Sigmoid colon (tissue), 7 donors: ENCODE data around the gene ENTPD2. TPM values are rescaled to one million over a fixed set of nuclear protein-coding genes. Genes with fewer than 3 reads are reported as not detected.

Experiments used
- DNase-seq: peaks from one replicate; pipeline ENCODE4 v3.0.0-alpha.2; 2019
- H3K27ac ChIP-seq, 4 donors: fragments of 200-600 bp; sonication (generic); one replicate each; pipeline ENCODE4 v1.5.1; 2016 to 2019; ENCODE audit warnings: mild to moderate bottlenecking in 1 of 4
- H3K27me3 ChIP-seq, 3 donors: fragments of 200-600 bp; sonication (generic); one replicate each; pipeline ENCODE4 v1.5.1; 2019; ENCODE audit warnings: mild to moderate bottlenecking in 1 of 3
- H3K36me3 ChIP-seq, 4 donors: fragments of 200-600 bp; sonication (generic); one replicate each; pipeline ENCODE4 v1.5.1; 2016 to 2019
- H3K4me1 ChIP-seq, 4 donors: fragments of 200-600 bp; sonication (generic); one replicate each; pipeline ENCODE4 v1.5.1; 2017 to 2019
- H3K4me3 ChIP-seq, 4 donors: fragments of 200-600 bp; sonication (generic); one replicate each; pipeline ENCODE4 v1.5.1; 2017 to 2019; ENCODE audit warnings: mild to moderate bottlenecking in 2 of 4, moderate library complexity in 1 of 4
- H3K9me3 ChIP-seq, 4 donors: fragments of 200-600 bp in 3 of 4; sonication (generic) in 3 of 4; one replicate each; pipeline versions ENCODE4 v1.5.1 to v1.6.1; 2013 to 2019
- EP300 ChIP-seq, 4 donors: sonication (generic); formaldehyde crosslinking; IDR thresholded peaks; one replicate each; pipeline ENCODE4 v1.6.1; 2017; ENCODE audit warnings: antibody characterized with exemption in 4 of 4
- POLR2A ChIP-seq, 2 donors: fragments of 450-650 bp; IDR thresholded peaks; one replicate each; pipeline ENCODE4 v1.6.1; 2016; ENCODE audit warnings: antibody characterized with exemption in 2 of 2, mild to moderate bottlenecking in 2 of 2, moderate library complexity in 2 of 2
- POLR2AphosphoS5 ChIP-seq, 4 donors: sonication (generic); formaldehyde crosslinking; IDR thresholded peaks; one replicate each; pipeline ENCODE4 v1.6.1; 2017; ENCODE audit warnings: antibody characterized with exemption in 4 of 4
- WGBS, 2 donors: extraction: QIAGEN DNeasy Blood & Tissue Kit; methylation state at CpG; one replicate each; pipeline ENCODE4 v1.1.7; 2013; 5-methylcytosine and 5-hydroxymethylcytosine counted together
- intact Hi-C: fragments of 100-400 bp; cut with DNase I; formaldehyde crosslinking; loops from one replicate; pipeline ENCODE4 v1.15.1; 2023
- polyA plus RNA-seq, 3 donors: library from polyadenylated mRNA; stranded (reverse); fragments of 200-250 nt; gene quantifications; one replicate each; pipeline ENCODE4 v1.2.3, GENCODE V29; 2013
- total RNA-seq, 4 donors: library from RNA; depleted of rRNA; stranded (reverse); fragments of >200 nt; gene quantifications; one replicate each; pipeline ENCODE4 v1.1.0, GENCODE V29; 2016
- TF ChIP-seq, protein P1 (sequence below), 4 experiments: fragments of 450-650 bp in 3 of 4; fragments of 200-600 bp in 1 of 4; IDR thresholded peaks; one replicate each; pipeline ENCODE4 v1.5.1; 2016 to 2019; ENCODE audit warnings: antibody characterized with exemption in 4 of 4, mild to moderate bottlenecking in 3 of 4, moderate library complexity in 2 of 4
- donor health status: healthy with polysubstance abuse.
- donor health status: Bipolar disorder and iron deficiency.
- donor health status: healthy.

Gene ENTPD2
- total and polyA plus RNA-seq, 7 donors: 0.92 to 6.4 (median 2.2) TPM; not detected in 1

DNA sequence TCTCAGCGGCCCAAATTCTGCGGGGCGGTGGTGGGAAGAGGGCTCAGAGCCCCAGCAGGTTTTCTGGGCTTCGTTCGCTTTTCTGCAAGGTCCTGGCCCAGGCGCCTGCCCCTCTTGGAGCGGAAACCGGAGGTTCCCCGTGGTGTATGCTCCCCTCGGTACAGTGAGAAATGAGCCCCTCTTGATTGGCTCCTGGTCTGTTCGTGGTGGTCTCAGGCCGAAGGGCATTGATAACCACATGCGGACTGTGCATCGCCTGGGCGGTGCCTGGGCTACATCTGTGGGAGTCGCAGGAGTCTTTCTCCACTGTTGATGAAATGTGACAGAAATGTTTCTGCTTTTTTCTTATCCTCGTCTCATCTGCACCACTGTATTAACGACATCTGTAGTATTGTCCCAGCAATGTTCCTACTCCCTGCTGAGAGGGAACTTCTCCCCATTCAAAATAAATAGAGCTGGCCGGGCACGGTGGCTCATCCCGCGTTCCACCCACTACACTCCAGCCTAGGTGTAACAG, 33.6 kb upstream of the ENTPD2 start:
- H3K27ac ChIP-seq: peak overlapping the region; percentile 92 to 97 (median 96)
- H3K27me3 ChIP-seq: no peaks in the 10 kb centered on the region
- intact Hi-C loops: loop anchor here (2.0 kb wide), 1 partner anchor 27 kb away; the partner anchor contains the start of gene DPP7
- H3K9me3 ChIP-seq: no peaks in the 10 kb centered on the region
- 11 to 14% methylated on average over 22 of the region's 22 CpGs for WGBS, 2 donors
- peaks cover 0 to 26% (median 0%) of the 10 kb centered on the region in 4 donors for H3K36me3 ChIP-seq
- H3K4me3 ChIP-seq: peak overlapping the region; percentile 63 to 88 (median 82)
- H3K4me1 ChIP-seq: peaks cover 0 to 40% (median 29%) of the 10 kb centered on the region in 4 donors
- TF ChIP-seq, protein P1, sequence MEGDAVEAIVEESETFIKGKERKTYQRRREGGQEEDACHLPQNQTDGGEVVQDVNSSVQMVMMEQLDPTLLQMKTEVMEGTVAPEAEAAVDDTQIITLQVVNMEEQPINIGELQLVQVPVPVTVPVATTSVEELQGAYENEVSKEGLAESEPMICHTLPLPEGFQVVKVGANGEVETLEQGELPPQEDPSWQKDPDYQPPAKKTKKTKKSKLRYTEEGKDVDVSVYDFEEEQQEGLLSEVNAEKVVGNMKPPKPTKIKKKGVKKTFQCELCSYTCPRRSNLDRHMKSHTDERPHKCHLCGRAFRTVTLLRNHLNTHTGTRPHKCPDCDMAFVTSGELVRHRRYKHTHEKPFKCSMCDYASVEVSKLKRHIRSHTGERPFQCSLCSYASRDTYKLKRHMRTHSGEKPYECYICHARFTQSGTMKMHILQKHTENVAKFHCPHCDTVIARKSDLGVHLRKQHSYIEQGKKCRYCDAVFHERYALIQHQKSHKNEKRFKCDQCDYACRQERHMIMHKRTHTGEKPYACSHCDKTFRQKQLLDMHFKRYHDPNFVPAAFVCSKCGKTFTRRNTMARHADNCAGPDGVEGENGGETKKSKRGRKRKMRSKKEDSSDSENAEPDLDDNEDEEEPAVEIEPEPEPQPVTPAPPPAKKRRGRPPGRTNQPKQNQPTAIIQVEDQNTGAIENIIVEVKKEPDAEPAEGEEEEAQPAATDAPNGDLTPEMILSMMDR (IDR thresholded peaks at IDR 0.05): no peak
- DNase-seq: no peak

DNA sequence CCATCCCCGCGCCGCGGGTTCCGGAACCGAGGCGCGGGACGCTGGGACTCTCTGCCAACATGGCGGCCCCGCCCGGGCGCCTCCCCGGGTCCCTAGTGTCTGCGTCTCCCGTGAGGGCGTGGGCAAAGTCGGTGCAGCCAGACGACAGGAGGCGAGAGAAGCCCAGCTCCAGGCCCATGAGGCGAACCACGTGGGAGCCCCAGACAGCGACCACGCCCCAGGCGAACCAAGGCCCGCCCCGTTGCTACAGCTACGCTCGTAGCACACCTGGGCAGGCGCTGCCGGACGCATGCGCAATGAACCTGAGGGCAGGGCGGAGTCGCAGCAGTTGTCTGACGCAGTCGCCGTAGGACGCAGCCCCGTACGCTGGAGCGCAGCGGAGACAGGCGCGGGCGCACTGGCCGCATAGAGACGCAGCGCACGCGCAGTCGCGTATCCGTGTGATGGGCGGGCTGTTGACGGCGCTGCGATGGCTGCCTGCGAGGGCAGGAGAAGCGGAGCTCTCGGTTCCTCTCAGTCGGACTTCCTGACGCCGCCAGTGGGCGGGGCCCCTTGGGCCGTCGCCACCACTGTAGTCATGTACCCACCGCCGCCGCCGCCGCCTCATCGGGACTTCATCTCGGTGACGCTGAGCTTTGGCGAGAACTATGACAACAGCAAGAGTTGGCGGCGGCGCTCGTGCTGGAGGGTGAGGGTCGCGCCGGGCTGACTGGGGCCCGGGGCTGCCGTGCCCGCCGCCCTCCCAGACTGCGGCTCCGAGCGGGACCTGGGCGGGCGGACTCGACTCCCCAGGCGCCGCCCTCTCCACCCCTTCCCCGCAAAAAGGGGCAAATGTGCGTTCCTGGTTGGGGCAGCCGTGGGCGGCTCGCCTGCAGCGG, 32.9 kb upstream of the ENTPD2 start, which contains the start of gene MAN1B1:
Gene MAN1B1 (plus strand): TSS at position 455 of the 878 bp plus-strand sequence. CDS start 15 bp downstream, at position 470.
- DNase-seq: peak; percentile 99
- Histone ChIP-seq H3K27ac (peak within 1 kb of the TSS; percentile 92 to 97 (median 96)), H3K4me3 (peak within 1 kb of the TSS; percentile 63 to 88 (median 82)), H3K36me3 (peaks cover 0 to 25% (median 0%) of the 10 kb centered on the region in 4 donors), H3K27me3 (peaks cover 0 to 5% (median 0%) of the 10 kb centered on the region in 3 donors), H3K4me1 (peaks cover 0 to 40% (median 29%) of the 10 kb centered on the region in 4 donors), H3K9me3 (no peaks in the 10 kb centered on the region)
- TF ChIP-seq EP300 (IDR thresholded peaks at IDR 0.05) (peak in 1 of 4 donors; percentile 38), POLR2A (IDR thresholded peaks at IDR 0.05) (peak; percentile 52 to 78), POLR2AphosphoS5 (IDR thresholded peaks at IDR 0.05) (peak; percentile 86 to 94 (median 91))
- TF ChIP-seq, protein P1 (IDR thresholded peaks at IDR 0.05): no peak
- intact Hi-C loops: loop anchor here (2.0 kb wide), 1 partner anchor 28 kb away; the partner anchor contains the start of gene DPP7
- 0% methylated on average over 101 of the region's 101 CpGs for WGBS, 2 donors

DNA sequence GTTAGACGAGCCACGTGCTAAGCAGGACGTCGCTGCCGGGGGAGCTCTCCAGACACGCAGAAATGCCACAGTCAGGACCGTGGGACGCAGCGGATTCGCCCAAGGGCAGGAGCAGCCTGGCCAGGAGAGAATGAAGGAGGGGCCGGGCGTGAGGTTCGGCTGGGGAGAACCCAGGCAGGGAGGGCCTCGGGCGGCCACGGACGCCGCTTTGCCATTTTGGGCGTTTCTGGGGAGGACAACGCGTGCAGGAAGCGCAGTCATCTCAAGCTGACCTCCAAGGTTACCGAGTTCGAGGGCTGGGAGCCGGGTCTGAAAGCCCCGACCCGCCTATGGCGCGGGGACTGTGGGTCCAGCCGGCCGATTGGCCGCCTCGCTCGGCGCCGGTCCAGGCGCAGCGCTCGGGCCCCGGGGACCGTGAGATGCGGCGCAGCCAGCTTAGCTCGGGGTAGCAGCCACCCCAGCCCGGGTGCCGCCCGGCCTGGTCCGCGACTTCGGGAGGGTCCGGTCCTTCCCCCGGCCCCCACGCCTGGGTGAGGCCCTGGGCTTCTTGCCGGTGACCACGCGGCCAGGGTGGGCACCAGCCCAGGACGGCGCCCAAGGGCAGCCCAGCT, 32.2 kb upstream of the ENTPD2 start:
- intact Hi-C loops: loop anchor here (2.0 kb wide), 1 partner anchor 29 kb away; the partner anchor contains the start of gene DPP7
- Histone ChIP-seq H3K27ac (peak overlapping the region; percentile 92 to 97 (median 96)), H3K9me3 (no peaks in the 10 kb centered on the region), H3K4me1 (peaks cover 0 to 40% (median 29%) of the 10 kb centered on the region in 4 donors), H3K36me3 (peaks cover 0 to 26% (median 0%) of the 10 kb centered on the region in 4 donors), H3K27me3 (peaks cover 0 to 10% (median 0%) of the 10 kb centered on the region in 3 donors), H3K4me3 (peak overlapping the region; percentile 63 to 88 (median 82))
- WGBS, 2 donors: 1 to 2% methylated on average over 58 of the region's 58 CpGs
- TF ChIP-seq EP300 (IDR thresholded peaks at IDR 0.05) (no peak), POLR2AphosphoS5 (IDR thresholded peaks at IDR 0.05) (no peak), POLR2A (IDR thresholded peaks at IDR 0.05) (no peak)
- TF ChIP-seq, protein P1 (IDR thresholded peaks at IDR 0.05): no peak
- DNase-seq: no peak

DNA sequence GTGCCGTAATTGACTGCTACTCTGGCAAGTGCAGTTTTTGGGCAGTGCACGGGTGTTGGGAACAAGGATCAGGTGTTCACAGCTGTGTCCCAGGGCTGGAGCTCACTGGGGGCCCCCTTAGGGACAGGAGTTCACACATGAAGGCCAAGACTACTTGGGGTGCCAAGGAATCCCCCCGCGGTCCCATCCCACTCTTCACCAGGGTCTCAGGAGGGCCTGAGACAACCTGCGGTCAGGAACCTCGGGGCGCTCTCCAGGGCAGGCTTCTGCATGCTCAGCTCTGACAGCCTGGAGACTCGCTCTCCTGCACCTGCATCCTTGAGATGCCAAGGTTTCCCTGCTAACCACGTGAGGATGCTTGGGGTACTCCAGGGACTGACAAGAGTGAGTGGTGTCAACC, 30.7 kb upstream of the ENTPD2 start:
- intact Hi-C loops: no loop called here
- Histone ChIP-seq H3K9me3 (no peaks in the 10 kb centered on the region), H3K4me1 (peaks cover 0 to 39% (median 29%) of the 10 kb centered on the region in 4 donors), H3K36me3 (peaks cover 0 to 30% (median 0%) of the 10 kb centered on the region in 4 donors), H3K27me3 (peaks cover 3 to 25% (median 5%) of the 10 kb centered on the region in 3 donors), H3K27ac (peak overlapping the region in 2 of 4 donors; percentile 65 to 73), H3K4me3 (no peak overlapping the region)
- TF ChIP-seq, protein P1 (IDR thresholded peaks at IDR 0.05): no peak
- TF ChIP-seq POLR2A (IDR thresholded peaks at IDR 0.05) (no peak), EP300 (IDR thresholded peaks at IDR 0.05) (no peak), POLR2AphosphoS5 (IDR thresholded peaks at IDR 0.05) (no peak)
- 82 to 87% methylated on average over 9 of the region's 9 CpGs for WGBS, 2 donors
- DNase-seq: peak; percentile 63
